Measurements from ENCODE around the gene PITRM1.
"Not testable (repeated sequence)": the region's sequence is repeated elsewhere in the genome, so short reads cannot be mapped to it uniquely, and the experiment has no call there.

PITRM1 gene

DNA sequence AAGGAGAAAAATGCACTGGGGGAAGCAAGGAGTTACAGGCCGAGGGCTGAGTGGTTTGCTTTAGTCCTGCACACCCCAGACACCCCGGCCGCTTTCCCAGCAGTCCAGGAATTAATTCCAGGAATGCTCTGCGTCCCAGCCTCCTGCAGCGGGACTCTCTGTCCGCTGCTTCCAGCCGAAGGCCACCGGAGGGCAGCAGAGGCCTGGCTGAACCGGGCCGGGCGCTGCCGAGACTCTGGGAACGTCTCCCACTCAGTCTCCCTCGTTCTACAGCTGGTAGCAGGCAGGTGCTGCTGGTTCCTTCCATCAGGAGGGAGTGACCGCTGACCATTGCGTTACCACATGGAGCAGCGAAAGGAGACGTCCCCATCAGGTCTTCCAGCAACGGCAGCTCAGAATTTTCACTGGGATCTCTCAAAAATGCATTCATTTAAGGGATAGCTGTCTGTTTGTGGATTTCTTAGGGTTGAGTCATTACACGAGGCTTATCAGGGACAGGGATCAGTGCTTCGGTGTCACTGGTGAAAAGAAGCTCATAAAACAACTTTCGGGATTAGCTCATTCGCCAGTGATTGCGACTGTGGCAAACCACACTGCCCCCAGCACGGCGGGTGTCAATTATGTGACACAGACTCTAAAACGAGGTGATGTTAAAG lies 24.9 kb upstream of the PITRM1 start:
- peak; percentile 23 for DNase-seq (ENCODE audit: low spot score)

DNA sequence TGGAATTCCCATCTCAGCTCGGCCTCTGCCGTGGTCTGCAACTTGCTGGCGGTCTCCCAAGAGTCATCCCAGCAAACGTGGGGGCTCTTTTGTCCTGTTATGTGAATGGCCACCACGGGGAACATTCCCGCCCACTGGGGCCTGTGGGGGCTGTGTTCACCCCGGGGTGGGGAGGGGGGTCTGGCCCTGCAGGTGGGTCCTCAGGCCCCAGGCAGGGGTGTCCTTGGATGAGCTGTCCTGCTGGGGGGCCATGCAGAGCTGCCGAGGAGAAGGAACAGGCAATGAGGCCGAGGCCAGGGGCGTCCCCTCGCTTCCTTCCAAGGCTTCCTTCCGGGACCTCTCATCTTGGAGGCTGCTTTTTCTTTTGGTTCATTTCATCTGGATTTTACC lies 24.4 kb upstream of the PITRM1 start:
- DNase-seq (ENCODE audit: low spot score): no peak

DNA sequence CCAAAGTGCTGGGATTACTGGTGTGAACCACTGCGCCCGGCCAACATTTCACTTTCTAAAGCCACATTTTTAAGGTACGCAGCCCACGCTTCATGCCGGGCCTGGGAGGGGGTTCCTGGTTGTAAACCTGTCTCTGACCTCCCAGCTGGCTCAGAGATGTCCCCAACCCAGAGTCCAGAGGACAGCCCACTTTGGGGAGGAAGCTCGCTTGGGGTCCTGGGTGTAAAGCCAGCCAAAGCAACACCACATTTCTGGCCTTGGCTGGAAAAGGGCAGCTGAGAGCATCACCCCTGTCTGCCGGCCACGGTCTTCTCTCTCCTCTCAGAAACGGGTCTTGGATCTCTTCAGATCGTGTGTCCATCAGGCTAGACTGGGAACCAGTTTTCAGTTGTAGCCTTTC lies 23.9 kb upstream of the PITRM1 start:
- no peak for DNase-seq (ENCODE audit: low spot score)

DNA sequence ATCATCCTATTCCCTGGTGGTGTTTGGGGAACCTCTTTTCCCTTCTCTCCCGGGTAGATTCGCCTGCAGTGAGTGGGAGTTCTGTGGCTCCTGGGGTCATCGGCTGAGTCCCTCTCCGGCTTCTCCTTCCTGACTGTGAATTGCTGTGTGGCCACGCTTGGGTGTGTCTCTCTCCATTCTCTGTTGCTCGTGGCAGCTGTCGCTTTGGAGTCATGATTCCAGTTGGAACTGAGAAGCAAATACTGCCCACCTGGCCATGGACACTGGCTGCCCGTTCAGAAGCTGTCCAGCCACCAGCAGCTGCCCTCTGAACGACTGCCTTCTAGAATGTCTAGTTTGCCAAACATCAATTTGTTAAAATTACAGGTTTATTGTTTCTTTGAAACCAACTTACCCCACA lies 23.1 kb upstream of the PITRM1 start:
- no peak for DNase-seq (ENCODE audit: low spot score)

DNA sequence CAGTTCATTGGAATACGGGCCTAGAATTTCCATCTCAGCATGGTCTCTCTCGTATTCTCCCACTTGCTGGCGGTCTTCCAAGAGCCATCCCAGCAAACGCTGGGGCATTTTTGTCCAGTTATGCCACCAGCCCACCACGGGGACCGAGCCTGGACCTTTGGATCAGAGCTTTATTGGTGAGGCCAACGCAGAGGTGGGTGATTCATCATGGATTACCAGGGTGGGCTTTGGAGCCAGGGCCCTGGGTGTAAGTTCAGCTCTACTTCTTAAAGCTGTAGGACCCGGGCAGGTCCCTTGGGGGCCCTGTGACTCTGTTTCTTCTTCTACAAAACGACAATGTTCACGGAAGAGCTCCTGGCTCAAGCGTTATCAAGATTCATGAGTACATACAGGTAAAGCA lies 22.7 kb upstream of the PITRM1 start:
- no peak for DNase-seq (ENCODE audit: low spot score)

DNA sequence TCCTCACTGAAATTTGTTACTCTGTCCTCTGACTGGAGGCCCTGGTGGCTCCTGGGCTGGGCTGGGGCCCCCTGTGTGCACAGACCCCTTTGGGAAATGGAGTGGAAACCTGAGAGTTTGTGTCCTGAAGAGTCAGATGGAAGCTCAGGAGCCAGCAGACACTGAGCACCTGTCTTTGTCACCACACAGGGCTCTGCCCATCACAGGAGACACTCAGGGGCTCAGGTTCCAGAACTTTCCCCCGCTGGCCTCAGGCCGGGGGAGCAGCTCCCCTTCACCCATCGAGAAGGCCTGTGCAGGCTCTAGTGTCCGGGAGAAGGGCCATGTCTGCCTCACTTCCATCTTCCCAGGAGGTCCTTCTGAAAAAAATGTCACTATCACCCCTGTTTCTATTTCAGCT lies 22.3 kb upstream of the PITRM1 start:
- no peak for DNase-seq (ENCODE audit: low spot score)

DNA sequence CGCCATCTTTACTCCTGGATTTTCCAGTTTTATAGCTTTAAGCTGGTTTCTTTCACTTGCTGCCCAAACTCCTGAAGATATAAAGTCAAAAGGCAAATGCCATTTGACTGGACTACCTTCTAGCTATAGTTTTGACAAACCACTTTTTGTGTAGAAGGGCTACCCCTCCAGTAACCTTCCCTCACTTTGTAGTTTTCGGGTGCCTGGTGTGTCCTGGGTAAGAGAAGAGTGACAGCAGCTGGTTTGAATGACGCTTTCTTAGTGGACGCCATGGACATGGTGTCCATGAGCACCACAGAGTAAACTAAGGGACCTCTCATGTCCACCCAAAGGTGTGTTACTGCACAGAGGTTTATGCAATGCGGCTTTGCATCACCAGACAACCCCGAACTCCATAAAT lies 21.2 kb upstream of the PITRM1 start:
- no peak for DNase-seq (ENCODE audit: low spot score)

DNA sequence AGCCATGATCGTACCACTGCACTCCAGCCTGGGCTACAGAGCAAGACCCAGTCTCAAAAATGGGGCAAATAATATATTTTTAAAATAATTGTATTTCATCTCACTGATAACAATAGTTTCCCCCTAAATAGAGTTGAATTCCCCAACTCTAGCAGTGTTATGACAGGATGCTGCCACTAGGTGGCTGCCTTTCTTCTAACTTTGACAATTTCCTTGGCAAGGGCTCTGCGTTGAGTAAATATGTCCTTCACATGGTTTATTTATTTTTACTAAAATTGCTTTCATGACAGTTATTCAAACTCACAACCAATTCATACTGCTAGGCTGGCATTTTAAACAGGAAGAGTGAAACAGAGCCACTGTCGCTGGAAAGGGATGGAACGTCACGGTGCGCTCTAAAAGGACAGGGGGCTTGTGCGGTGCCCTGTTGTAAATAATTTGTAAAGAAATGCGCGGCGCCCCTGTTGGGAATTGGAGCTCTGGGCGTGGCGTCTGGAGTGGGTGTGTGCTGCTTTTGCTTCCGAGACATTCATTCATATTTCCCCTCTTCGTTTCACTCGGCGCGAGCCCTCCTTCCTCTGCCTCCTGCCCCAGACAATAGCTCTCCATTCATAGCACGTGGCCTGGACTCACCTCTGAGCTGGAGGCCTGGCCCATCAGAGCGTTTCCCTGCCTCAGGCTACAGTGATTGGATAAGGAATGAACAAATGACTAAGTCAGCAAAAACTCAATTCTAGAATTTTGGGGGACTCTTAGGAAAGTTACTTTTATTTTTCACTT lies 20.5 kb upstream of the PITRM1 start:
- DNase-seq (ENCODE audit: low spot score): peak; percentile 54

DNA sequence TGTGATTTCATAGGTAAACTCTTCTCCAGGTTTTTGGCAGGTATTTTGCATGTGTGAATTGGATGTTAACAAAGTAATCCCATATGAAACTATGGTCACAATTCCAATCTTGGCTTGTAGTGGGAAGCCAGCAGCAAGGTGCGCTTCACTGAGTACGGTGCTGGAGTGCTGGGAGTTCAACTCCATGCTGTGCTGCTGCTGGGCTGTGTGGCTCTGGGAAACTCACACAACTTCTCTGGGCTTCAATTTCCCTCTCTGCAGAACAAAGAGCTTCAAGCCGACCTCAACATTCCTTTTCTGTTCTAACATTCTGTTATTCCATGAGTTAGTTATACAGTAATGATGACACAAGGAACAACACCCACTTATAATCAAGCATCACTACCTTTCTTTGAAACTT lies 18.2 kb upstream of the PITRM1 start:
- DNase-seq (ENCODE audit: low spot score): no peak

DNA sequence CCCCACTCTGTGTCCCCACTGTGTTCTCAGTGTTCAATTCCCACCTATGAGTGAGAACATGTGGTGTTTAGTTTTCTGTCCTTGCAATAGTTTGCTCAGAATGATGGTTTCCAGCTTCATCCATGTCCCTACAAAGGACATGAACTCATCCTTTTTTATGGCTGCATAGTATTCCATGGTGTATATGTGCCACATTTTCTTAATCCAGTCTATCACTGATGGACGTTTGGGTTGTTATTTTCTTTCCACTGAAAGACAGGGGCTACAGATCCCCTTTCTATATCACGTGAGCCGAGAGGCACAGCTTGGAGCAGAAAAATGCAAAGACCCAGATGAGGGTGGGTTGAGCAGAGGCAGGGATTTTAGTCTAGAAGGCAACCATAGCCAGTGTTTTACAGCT lies 14.6 kb upstream of the PITRM1 start:
- not testable (repeated sequence) for DNase-seq (ENCODE audit: low spot score)

DNA sequence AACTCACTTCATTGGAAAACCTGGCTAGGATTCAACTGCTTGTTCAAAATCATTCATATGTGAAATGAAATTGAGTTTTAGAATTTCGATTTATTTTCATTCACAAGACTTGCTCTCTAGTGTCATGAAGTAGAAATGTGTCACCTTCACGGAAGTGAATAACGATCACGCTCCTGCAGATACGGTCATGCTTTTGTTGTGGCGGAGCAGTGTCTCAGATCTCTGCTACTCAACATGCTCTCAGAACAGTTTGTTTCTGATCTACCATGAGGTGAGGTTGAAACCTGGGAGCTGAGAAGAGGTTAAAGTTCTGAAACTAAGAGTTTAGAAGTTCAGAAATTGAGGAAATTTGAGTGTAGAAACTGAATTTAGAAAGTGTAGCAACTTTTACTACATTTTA lies 13.8 kb upstream of the PITRM1 start:
- DNase-seq (ENCODE audit: low spot score): no peak

DNA sequence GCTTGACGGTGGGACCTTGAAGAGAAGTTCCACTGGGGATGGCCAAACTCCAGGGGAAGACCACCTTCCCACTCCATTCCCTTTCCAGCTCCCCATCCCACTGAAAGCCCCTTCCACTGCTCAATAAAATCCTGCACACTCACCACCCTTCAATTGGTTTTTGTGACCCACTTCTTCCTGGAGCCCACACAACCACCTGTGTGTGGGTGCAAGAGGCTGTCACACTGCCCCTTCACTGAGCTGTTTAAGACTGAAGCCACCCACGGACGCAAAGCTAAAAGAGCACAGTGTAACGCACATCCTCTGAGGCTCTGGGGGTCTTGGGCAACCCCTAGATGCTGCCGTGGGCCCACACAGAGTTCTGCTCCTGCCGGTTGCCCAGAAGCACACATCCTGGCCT lies 12.8 kb upstream of the PITRM1 start:
- no peak for DNase-seq (ENCODE audit: low spot score)

DNA sequence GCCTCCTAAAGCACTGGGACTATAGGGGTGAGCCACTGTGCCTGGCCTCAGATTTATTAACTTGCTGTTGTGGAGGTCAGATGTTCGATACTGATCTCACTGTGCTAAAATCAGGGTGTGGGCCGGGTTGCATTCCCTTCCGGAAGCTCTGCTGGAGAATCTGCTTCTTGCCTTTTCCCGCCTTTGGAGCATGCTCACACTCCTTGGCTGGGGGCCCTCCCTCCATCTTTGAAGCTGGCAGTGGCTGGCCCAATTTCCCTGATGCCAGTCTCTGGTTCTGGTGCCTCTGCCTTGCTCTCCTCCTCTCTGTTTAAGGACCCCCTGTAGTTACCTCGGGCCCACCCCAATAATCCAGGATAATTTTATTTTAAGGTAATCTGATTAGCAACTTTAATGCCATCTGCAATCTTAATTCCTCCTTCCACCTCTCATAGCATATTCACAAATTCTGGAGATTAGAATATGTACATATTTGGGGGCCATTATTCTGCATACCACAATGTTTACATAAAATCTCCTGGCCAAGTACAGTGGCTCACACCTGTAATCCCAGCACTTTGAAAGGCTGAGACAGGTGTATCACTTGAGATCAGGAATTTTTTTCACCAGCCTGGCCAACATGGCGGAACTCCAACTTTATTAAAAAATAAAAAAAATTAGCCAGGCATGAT lies 7.9 kb upstream of the PITRM1 start:
- DNase-seq (ENCODE audit: low spot score): no peak

DNA sequence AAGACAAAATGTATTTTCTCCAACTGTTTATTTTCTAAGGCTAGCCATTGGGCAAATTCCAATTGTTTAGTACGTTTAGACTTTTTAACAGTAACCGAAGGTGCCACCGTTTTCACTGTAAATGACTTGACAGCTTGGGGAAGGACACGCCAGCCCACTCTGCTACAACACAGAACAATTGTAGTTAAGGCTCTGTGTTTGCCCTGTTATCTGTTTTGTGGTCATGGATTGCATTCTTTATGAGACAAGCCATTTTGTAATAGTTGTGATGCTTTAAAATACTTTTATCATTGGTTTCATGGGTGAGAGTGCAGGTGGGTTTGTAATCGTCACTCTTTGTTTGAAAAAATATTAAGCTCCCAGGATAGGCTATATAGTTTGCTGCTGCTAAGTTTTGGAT lies 6.6 kb upstream of the PITRM1 start:
- DNase-seq (ENCODE audit: low spot score): no peak

DNA sequence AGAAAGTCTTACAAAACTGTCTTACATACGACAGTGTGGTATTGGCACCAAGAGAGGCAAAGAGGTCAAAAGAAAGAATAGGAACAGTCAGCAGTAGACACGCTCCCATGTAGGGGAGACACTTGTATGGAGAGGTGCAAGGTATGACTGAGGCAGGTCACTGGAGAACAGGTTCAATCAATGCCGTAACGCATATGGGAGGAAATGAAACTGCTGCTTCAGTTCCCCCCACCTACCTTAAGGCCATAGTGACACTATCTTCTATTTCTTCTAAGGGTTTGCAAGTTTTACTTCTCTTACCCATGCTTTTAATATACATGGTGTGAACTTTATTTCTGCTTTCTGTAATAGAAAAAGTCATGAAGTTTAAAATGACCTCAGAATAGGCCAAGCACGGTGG lies 5.5 kb upstream of the PITRM1 start:
- DNase-seq (ENCODE audit: low spot score): no peak

DNA sequence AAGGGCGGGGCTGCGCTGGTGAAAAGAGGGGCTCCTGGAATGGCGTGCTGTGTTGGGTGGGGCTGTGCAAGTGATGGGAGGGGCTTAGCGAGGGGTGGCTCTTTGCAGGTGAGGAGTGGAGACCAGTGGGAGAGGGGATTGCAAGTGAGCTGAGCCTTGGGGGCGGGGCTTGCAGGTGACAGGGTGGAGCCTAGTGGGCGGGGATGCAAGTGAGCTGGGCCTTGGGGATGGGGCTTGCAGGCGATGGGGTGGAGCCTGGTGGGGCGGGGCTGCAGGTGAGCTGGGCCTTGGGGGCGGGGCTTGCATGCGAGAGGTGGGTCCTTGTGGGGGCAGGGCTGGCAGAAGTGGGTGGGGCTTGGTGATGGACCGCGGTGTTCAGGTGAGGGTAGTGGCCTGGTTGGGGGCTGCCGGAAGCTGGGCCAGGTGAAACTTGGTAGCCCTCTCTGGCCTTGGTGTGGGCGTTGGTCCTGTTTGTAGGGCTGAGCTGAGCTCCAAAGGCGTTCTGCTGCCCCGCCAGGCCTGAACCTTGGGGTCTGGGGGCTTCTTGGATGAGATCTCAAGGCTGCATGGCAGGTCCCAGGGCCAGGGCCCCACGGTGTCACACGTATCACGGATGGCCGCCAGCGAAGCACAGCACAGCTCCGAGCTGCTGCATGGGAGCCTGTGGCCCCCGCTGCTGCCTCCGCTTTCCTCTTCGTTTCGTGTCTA lies 743 bp upstream of the PITRM1 start:
- no peak for DNase-seq (ENCODE audit: low spot score)

DNA sequence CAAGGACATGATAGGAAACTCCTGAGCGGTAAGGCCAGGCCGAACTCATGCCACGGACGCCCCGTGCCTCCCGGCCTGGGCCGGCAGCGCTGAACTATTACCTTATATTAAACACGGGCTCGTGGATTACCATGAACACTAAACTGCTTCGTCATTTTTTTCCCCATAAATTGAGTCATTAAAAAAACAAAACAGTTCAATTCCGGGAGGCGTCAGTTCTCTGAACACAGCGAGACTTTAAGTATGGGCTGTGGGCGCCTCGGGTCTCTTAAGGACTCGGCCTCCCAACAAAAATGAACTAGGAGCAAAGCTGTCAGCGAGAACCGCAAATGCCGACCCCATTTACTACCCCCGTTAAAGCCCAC lies 519 bp downstream of the PITRM1 start:
- DNase-seq (ENCODE audit: low spot score): peak; percentile 64

DNA sequence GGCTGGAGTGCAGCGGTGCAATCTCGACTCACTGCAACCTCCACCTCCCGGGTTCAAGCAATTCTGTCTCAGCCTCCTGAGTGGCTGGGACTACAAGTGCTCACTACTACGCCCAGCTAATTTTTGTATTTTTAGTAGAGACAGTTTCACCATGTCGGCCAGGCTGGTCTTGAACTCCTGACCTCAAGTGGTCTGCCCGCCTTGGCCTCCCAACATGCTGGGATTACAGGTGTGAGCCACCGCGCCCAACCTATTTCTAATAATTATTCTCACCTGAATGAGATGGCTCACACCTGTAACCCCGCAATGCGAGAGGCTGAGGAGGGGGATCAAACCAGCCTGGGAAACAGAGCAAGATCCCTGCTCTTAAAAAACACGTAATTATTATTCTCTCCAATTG lies 1.1 kb downstream of the PITRM1 start:
- DNase-seq (ENCODE audit: low spot score): not testable (repeated sequence)

DNA sequence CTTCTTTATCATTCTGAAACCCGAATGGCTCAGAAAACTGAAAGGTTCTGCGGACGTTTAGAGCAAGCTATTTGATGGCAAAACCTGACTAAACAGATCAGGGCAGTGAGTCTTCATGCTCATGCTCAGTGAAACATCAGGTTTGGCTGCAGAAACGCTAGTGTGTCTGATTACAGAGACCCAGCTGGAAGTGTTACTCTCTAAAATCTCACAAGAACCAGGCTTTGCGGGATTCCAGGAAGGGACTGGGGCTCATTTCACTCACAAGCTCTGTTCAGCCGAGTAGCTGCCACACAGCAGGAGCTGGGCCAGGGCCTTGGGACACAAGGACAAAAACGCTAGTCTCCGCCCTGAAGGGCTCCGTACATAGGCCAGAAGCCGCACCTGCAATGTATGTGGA lies 2.9 kb downstream of the PITRM1 start:
- no peak for DNase-seq (ENCODE audit: low spot score)

DNA sequence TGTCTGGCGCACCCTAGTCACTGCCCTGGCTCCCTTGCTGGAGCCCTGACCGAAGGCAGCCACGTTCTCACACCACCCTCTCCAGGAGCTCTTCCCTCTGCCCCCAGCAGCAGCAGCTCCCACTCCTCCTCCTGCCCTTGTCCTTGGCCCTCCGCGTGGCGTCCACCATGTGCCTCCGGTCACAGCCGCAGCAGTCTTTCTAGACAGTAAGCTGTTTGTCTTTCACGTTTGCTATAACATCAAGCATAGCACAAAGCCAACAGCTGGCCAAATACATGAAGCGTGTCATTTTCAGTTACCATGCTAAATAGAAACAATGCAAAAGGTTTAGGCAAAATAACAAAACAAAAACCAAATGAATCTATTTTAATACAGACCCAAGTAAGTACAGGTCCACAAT lies 3.3 kb downstream of the PITRM1 start:
- DNase-seq (ENCODE audit: low spot score): no peak

DNA sequence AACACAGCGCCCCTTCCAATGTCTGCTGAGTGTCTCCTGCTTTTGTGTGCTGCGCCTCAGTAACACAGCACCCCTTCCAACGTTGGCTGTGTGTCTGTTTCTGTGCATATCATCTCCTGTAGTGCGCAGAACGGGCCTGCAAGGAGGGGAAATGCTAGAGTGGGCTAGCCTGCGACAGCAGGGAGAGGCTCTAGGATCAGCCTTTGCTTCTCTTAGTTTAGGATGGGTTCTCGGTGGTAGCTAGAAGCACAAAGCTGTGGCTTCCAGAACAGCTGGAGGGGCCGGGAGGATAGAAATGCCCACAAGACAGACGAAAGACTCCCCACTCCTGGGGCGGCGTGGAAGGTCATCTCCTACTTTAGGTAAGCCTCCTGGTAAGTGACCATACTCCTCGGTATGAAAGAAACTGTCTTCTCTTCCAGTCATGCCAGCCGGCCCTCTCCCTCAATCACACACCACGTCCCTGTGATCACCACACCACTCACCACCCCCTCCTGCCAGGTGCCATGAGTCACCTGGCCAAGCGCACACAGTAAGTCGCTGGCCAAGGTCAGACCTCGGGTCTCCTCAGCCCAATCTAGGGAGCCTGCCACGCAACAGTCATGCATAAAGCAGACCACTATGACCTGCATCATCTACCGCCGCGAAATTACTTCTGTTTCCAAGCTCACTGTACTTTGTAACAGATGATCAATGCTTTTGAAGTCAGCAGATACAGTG lies 4.8 kb downstream of the PITRM1 start:
- no peak for DNase-seq (ENCODE audit: low spot score)
